Duodenal mucosa (tissue), 2 donors: ENCODE data around the gene PES1.
"Not testable (repeated sequence)": the region's sequence is repeated elsewhere in the genome, so short reads cannot be mapped to it uniquely, and the experiment has no call there.

Experiments
- H3K27ac ChIP-seq: one replicate; pipeline ENCODE4 v1.7.0; 2013; ENCODE audit warnings: low read depth, low read length
- H3K27me3 ChIP-seq, 2 donors: one replicate each; pipeline ENCODE4 v1.7.0; 2013; ENCODE audit warnings: low read length in 2 of 2, control low read depth in 1 of 2; ENCODE audit not compliant: insufficient read depth in 2 of 2, control insufficient read depth in 1 of 2
- H3K36me3 ChIP-seq, 2 donors: one replicate each; pipeline ENCODE4 v1.7.0; 2013; ENCODE audit warnings: low read length in 2 of 2, control low read depth in 1 of 2; ENCODE audit not compliant: insufficient read depth in 2 of 2, control insufficient read depth in 1 of 2
- H3K4me1 ChIP-seq, 2 donors: one replicate each; pipeline ENCODE4 v1.7.0; 2013; ENCODE audit warnings: low read length in 2 of 2, control low read depth in 1 of 2; ENCODE audit not compliant: insufficient read depth in 2 of 2, control insufficient read depth in 1 of 2
- H3K4me3 ChIP-seq, 2 donors: one replicate each; pipeline ENCODE4 v1.7.0; 2013; ENCODE audit warnings: low read length in 2 of 2, low read depth in 1 of 2
- H3K9ac ChIP-seq, 2 donors: one replicate each; pipeline ENCODE4 v1.7.0; 2013; ENCODE audit warnings: low read length in 2 of 2, low read depth in 1 of 2
- H3K9me3 ChIP-seq, 2 donors: one replicate each; pipeline ENCODE4 v1.7.0; 2013; ENCODE audit warnings: low read length in 2 of 2, control low read depth in 1 of 2; ENCODE audit not compliant: control insufficient read depth in 1 of 2

PES1 gene

GRCh38 chr22:30557243-30557642 lies 34.5 kb downstream of the PES1 start:
- no peaks in the 10 kb centered on the region for H3K9me3 ChIP-seq
- no peak overlapping the region for H3K4me3 ChIP-seq
- no peak overlapping the region for H3K27ac ChIP-seq
- H3K27me3 ChIP-seq, result no peaks in the 10 kb centered on the region
- peaks cover 4 to 5% of the 10 kb centered on the region in 2 donors for H3K4me1 ChIP-seq
- no peak overlapping the region for H3K9ac ChIP-seq
- peaks cover 0 to 10% of the 10 kb centered on the region in 2 donors for H3K36me3 ChIP-seq

GRCh38 chr22:30556388-30556787 lies 35.3 kb downstream of the PES1 start:
- no peaks in the 10 kb centered on the region for H3K27me3 ChIP-seq
- no peak overlapping the region for H3K4me3 ChIP-seq
- H3K4me1 ChIP-seq, result no peaks in the 10 kb centered on the region
- H3K9me3 ChIP-seq, result no peaks in the 10 kb centered on the region
- H3K27ac ChIP-seq, result no peak overlapping the region
- H3K9ac ChIP-seq, result no peak overlapping the region
- H3K36me3 ChIP-seq, result peaks cover 0 to 10% of the 10 kb centered on the region in 2 donors

GRCh38 chr22:30555282-30556210 lies 36.2 kb downstream of the PES1 start:
- H3K27ac ChIP-seq, result no peak overlapping the region
- no peak overlapping the region for H3K9ac ChIP-seq
- H3K27me3 ChIP-seq, result no peaks in the 10 kb centered on the region
- H3K4me3 ChIP-seq, result no peak overlapping the region
- H3K9me3 ChIP-seq, result no peaks in the 10 kb centered on the region
- no peaks in the 10 kb centered on the region for H3K4me1 ChIP-seq
- H3K36me3 ChIP-seq, result peaks cover 0 to 10% of the 10 kb centered on the region in 2 donors

GRCh38 chr22:30553971-30554370 lies 37.7 kb downstream of the PES1 start:
- H3K36me3 ChIP-seq, result peaks cover 0 to 10% of the 10 kb centered on the region in 2 donors
- H3K9ac ChIP-seq, result no peak overlapping the region
- H3K27me3 ChIP-seq, result no peaks in the 10 kb centered on the region
- no peak overlapping the region for H3K4me3 ChIP-seq
- no peaks in the 10 kb centered on the region for H3K4me1 ChIP-seq
- H3K27ac ChIP-seq, result no peak overlapping the region
- no peaks in the 10 kb centered on the region for H3K9me3 ChIP-seq

- Histone ChIP-seq H3K27ac (no peak overlapping the region), H3K9me3 (no peaks in the 10 kb centered on the region), H3K27me3 (no peaks in the 10 kb centered on the region), H3K9ac (no peak overlapping the region), H3K36me3 (peaks cover 0 to 10% of the 10 kb centered on the region in 2 donors), H3K4me1 (no peaks in the 10 kb centered on the region), H3K4me3 (no peak overlapping the region)
Measured at GRCh38 chr22:30552719-30553118, 39.0 kb downstream of the PES1 start.

- not testable (repeated sequence) for H3K27me3 ChIP-seq, H3K9ac ChIP-seq, H3K27ac ChIP-seq, H3K4me1 ChIP-seq, H3K9me3 ChIP-seq, H3K4me3 ChIP-seq
- peaks cover 0 to 10% of the 10 kb centered on the region in 2 donors for H3K36me3 ChIP-seq
Measured at GRCh38 chr22:30551813-30552212, 39.9 kb downstream of the PES1 start.

GRCh38 chr22:30547188-30547587 lies 44.5 kb downstream of the PES1 start:
- H3K4me3 ChIP-seq, result no peak overlapping the region
- H3K36me3 ChIP-seq, result no peaks in the 10 kb centered on the region
- H3K27me3 ChIP-seq, result peaks cover 15% of the 10 kb centered on the region in 2 donors
- H3K27ac ChIP-seq, result no peak overlapping the region
- no peaks in the 10 kb centered on the region for H3K4me1 ChIP-seq
- H3K9ac ChIP-seq, result no peak overlapping the region
- H3K9me3 ChIP-seq, result no peaks in the 10 kb centered on the region

- no peaks in the 10 kb centered on the region for H3K4me1 ChIP-seq
- peaks cover 19% of the 10 kb centered on the region in 2 donors for H3K27me3 ChIP-seq
- no peak within 1 kb of the TSS for H3K9ac ChIP-seq
- H3K9me3 ChIP-seq, result no peaks in the 10 kb centered on the region
- H3K4me3 ChIP-seq, result no peak within 1 kb of the TSS
- no peak within 1 kb of the TSS for H3K27ac ChIP-seq
- no peaks in the 10 kb centered on the region for H3K36me3 ChIP-seq
Measured at GRCh38 chr22:30546616-30547015, 45.1 kb downstream of the PES1 start, which contains the start of gene SEC14L6. TSS of gene SEC14L6 (minus strand) at chr22:30546741. CDS start at chr22:30546682, 59 bp downstream.

GRCh38 chr22:30542811-30543188 lies 48.9 kb downstream of the PES1 start:
- no peaks in the 10 kb centered on the region for H3K9me3 ChIP-seq
- H3K9ac ChIP-seq, result no peak overlapping the region
- no peak overlapping the region for H3K4me3 ChIP-seq
- no peaks in the 10 kb centered on the region for H3K4me1 ChIP-seq
- peaks cover 21 to 22% of the 10 kb centered on the region in 2 donors for H3K27me3 ChIP-seq
- no peaks in the 10 kb centered on the region for H3K36me3 ChIP-seq
- H3K27ac ChIP-seq, result no peak overlapping the region

- Histone ChIP-seq H3K4me3 (no peak overlapping the region), H3K4me1 (no peaks in the 10 kb centered on the region), H3K9me3 (no peaks in the 10 kb centered on the region), H3K9ac (no peak overlapping the region), H3K27me3 (peaks cover 21 to 22% of the 10 kb centered on the region in 2 donors), H3K36me3 (no peaks in the 10 kb centered on the region), H3K27ac (no peak overlapping the region)
Measured at GRCh38 chr22:30541961-30542810, 49.5 kb downstream of the PES1 start.
